ENCODE data around the gene PNRC2. TPM values are rescaled to one million over a fixed set of nuclear protein-coding genes. Genes with fewer than 3 reads are reported as not detected.
"Not testable (repeated sequence)": the region's sequence is repeated elsewhere in the genome, so short reads cannot be mapped to it uniquely, and the experiment has no call there.

Gene PNRC2
- total and polyA plus RNA-seq, 2 experiments from 2014 or later = 67.4 to 77.3 TPM

DNA sequence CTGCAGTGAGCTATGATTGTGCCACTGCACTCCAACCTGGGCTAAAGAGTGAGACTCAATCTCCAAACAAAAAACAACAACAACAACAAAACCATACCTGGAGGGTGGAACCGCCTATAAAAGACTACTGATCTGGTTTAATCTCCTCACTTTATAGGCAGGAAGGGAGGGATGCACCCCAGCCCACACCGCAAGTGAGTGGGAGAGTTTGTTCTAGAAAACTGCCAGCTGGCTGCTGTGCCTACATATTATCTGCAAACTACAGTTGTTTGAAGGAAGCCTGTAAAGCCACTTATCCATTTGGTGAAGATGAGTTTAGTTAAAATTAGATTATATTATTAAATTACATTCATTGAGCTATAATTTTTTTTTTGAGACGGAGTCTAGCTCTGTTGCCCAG lies 29.6 kb downstream of the PNRC2 start:
- Histone ChIP-seq H3K4me1 (ENCODE audit: insufficient read depth) (peaks cover 6% of the 10 kb centered on the region; the same call in 1 of the 2 replicates), H3K36me3 (ENCODE audit: low read depth) (no peaks in the 10 kb centered on the region), H3K9ac (no peak overlapping the region), H3K79me2 (ENCODE audit: insufficient read depth) (no peaks in the 10 kb centered on the region), H4K20me1 (ENCODE audit: insufficient read depth) (no peaks in the 10 kb centered on the region), H3K4me2 (ENCODE audit: unreplicated experiment) (no peak overlapping the region), H3K27me3 (replicated peaks; ENCODE audit: insufficient read depth) (no peaks in the 10 kb centered on the region), H3K4me3 (no peak overlapping the region), H3K9me2 (ENCODE audit: insufficient read depth) (no peaks in the 10 kb centered on the region), H2AFZ (no peak overlapping the region), H3K9me3 (ENCODE audit: low read depth) (no peaks in the 10 kb centered on the region), H3F3A (ENCODE audit: insufficient read depth) (no peaks in the 10 kb centered on the region), H3K27ac (no peak overlapping the region)
- whole genome bisulfite sequencing, 2 experiments (ENCODE audit: low coverage in 1 of 2, low lambda C conversion rate in 2 of 2, missing lambda C conversion rate in 2 of 2) = 88 to 91% methylated on average over 3 of the region's 3 CpGs
- no peak for DNase-seq
- TF ChIP-seq EZH2phosphoT487 (IDR thresholded peaks at IDR 0.05; ENCODE audit: insufficient read depth, low read depth) = no peak
- no peak for TF ChIP-seq EZH2 (IDR thresholded peaks at IDR 0.05; ENCODE audit: insufficient read depth, poor library complexity, severe bottlenecking)
- in situ Hi-C loops (cut with MboI) = no loop called here

DNA sequence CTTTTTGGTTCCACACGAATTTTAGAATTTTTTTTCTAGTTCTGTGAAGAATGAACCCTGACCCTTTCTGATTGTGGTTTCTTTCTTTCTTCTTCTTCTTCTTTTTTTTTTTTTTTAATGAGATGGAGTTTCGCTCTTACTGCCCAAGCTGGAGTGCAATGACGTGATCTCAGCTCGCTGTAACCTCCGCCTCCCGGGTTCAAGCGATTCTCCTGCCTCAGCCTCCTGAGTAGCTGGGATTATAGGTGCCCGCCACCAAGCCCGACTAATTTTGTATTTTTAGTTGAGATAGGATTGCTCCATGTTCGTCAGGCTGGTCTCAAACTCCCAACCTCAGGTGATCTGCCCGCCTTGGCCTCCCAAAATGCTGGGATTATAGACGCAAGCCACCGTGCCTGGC lies 32.4 kb downstream of the PNRC2 start:
- H3F3A ChIP-seq (ENCODE audit: insufficient read depth); in situ Hi-C loops (cut with MboI): not testable (repeated sequence)

GRCh38 chr1:23995431-23995837 lies 35.8 kb downstream of the PNRC2 start:
- Histone ChIP-seq H3K9me3 (ENCODE audit: low read depth) (no peaks in the 10 kb centered on the region), H2AFZ (no peak overlapping the region), H3K4me1 (ENCODE audit: insufficient read depth) (peaks cover 4% of the 10 kb centered on the region; the same call in 1 of the 2 replicates), H3K4me2 (ENCODE audit: unreplicated experiment) (no peak overlapping the region), H3K36me3 (ENCODE audit: low read depth) (no peaks in the 10 kb centered on the region), H3K9me2 (ENCODE audit: insufficient read depth) (no peaks in the 10 kb centered on the region), H3K27ac (no peak overlapping the region), H3K27me3 (replicated peaks; ENCODE audit: insufficient read depth) (no peaks in the 10 kb centered on the region), H3K9ac (no peak overlapping the region), H3K4me3 (no peak overlapping the region), H4K20me1 (ENCODE audit: insufficient read depth) (no peaks in the 10 kb centered on the region), H3K79me2 (ENCODE audit: insufficient read depth) (no peaks in the 10 kb centered on the region), H3F3A (ENCODE audit: insufficient read depth) (peaks cover 14% of the 10 kb centered on the region; the same call in 1 of the 2 replicates)
- in situ Hi-C loops (cut with MboI) = no loop called here
- 77 to 81% methylated on average over 9 to 13 of the region's 13 CpGs for WGBS, 2 experiments (ENCODE audit: low coverage in 1 of 2, low lambda C conversion rate in 2 of 2, missing lambda C conversion rate in 2 of 2)
- DNase-seq = peak; percentile 31
- no peak for TF ChIP-seq EZH2phosphoT487 (IDR thresholded peaks at IDR 0.05; ENCODE audit: insufficient read depth, low read depth)
- TF ChIP-seq EZH2 (IDR thresholded peaks at IDR 0.05; ENCODE audit: insufficient read depth, poor library complexity, severe bottlenecking) = no peak

More for the DNA sequence above, 32.4 kb downstream of the PNRC2 start:
- not testable (repeated sequence) for H3K27ac ChIP-seq; H3K4me1 ChIP-seq (ENCODE audit: insufficient read depth); H3K4me2 ChIP-seq (ENCODE audit: unreplicated experiment); H3K9ac ChIP-seq; H3K27me3 ChIP-seq (replicated peaks; ENCODE audit: insufficient read depth); H4K20me1 ChIP-seq (ENCODE audit: insufficient read depth); H3K79me2 ChIP-seq (ENCODE audit: insufficient read depth); H3K36me3 ChIP-seq (ENCODE audit: low read depth); DNase-seq; H2AFZ ChIP-seq; H3K4me3 ChIP-seq; H3K9me3 ChIP-seq (ENCODE audit: low read depth); H3K9me2 ChIP-seq (ENCODE audit: insufficient read depth)
- WGBS, 2 experiments (ENCODE audit: low coverage in 1 of 2, low lambda C conversion rate in 2 of 2, missing lambda C conversion rate in 2 of 2) = 93 to 98% methylated on average over 12 to 13 of the region's 13 CpGs

GRCh38 chr1:23996700-23997229 lies 37.1 kb downstream of the PNRC2 start:
- Histone ChIP-seq H3K27ac (no peak overlapping the region), H4K20me1 (ENCODE audit: insufficient read depth) (no peaks in the 10 kb centered on the region), H3K9me2 (ENCODE audit: insufficient read depth) (no peaks in the 10 kb centered on the region), H2AFZ (no peak overlapping the region), H3K4me2 (ENCODE audit: unreplicated experiment) (no peak overlapping the region), H3K4me1 (ENCODE audit: insufficient read depth) (peaks cover 4% of the 10 kb centered on the region; the same call in 1 of the 2 replicates), H3F3A (ENCODE audit: insufficient read depth) (peaks cover 14% of the 10 kb centered on the region; the same call in 1 of the 2 replicates), H3K36me3 (ENCODE audit: low read depth) (no peaks in the 10 kb centered on the region), H3K4me3 (no peak overlapping the region), H3K79me2 (ENCODE audit: insufficient read depth) (no peaks in the 10 kb centered on the region), H3K27me3 (replicated peaks; ENCODE audit: insufficient read depth) (no peaks in the 10 kb centered on the region), H3K9ac (no peak overlapping the region), H3K9me3 (ENCODE audit: low read depth) (no peaks in the 10 kb centered on the region)
- WGBS, 2 experiments (ENCODE audit: low coverage in 1 of 2, low lambda C conversion rate in 2 of 2, missing lambda C conversion rate in 2 of 2) = 83 to 84% methylated on average over 10 of the region's 10 CpGs
- TF ChIP-seq EZH2 (IDR thresholded peaks at IDR 0.05; ENCODE audit: insufficient read depth, poor library complexity, severe bottlenecking) (no peak), EZH2phosphoT487 (IDR thresholded peaks at IDR 0.05; ENCODE audit: insufficient read depth, low read depth) (no peak)
- in situ Hi-C loops (cut with MboI) = no loop called here
- no peak for DNase-seq

- no peak overlapping the region for H3K27ac ChIP-seq
- DNase-seq = no peak
- H3K36me3 ChIP-seq (ENCODE audit: low read depth) = no peaks in the 10 kb centered on the region
- H3K4me1 ChIP-seq (ENCODE audit: insufficient read depth) = peaks cover 4% of the 10 kb centered on the region
- H3F3A ChIP-seq (ENCODE audit: insufficient read depth) = peaks cover 16% of the 10 kb centered on the region
- WGBS, 2 experiments (ENCODE audit: low coverage in 1 of 2, low lambda C conversion rate in 2 of 2, missing lambda C conversion rate in 2 of 2) = 33 to 35% methylated on average over 1 of the region's 1 CpG
- no peaks in the 10 kb centered on the region for H3K79me2 ChIP-seq (ENCODE audit: insufficient read depth)
- H3K4me3 ChIP-seq = no peak overlapping the region
- TF ChIP-seq EZH2phosphoT487 (IDR thresholded peaks at IDR 0.05; ENCODE audit: insufficient read depth, low read depth) (no peak), EZH2 (IDR thresholded peaks at IDR 0.05; ENCODE audit: insufficient read depth, poor library complexity, severe bottlenecking) (no peak)
- in situ Hi-C loops (cut with MboI) = no loop called here
- H4K20me1 ChIP-seq (ENCODE audit: insufficient read depth) = no peaks in the 10 kb centered on the region
- H2AFZ ChIP-seq = no peak overlapping the region
- no peak overlapping the region for H3K9ac ChIP-seq
- H3K4me2 ChIP-seq (ENCODE audit: unreplicated experiment) = no peak overlapping the region
- H3K27me3 ChIP-seq (replicated peaks; ENCODE audit: insufficient read depth) = no peaks in the 10 kb centered on the region
- no peaks in the 10 kb centered on the region for H3K9me3 ChIP-seq (ENCODE audit: low read depth)
- no peaks in the 10 kb centered on the region for H3K9me2 ChIP-seq (ENCODE audit: insufficient read depth)
These were observed 38.2 kb downstream of the PNRC2 start for GRCh38 chr1:23997812-23998211.

Measured in GM23248 (cell line).